ENCODE results near the gene CLPSL2.
"Not testable (repeated sequence)": the region's sequence is repeated elsewhere in the genome, so short reads cannot be mapped to it uniquely, and the experiment has no call there.

- not testable (repeated sequence) for TF ChIP-seq CTCF, EP300, POLR2A, POLR2AphosphoS5 (IDR thresholded peaks at IDR 0.05)
Measured at GRCh38 chr6:35734319-35734718, 42.1 kb upstream of the CLPSL2 start.

All from stomach (tissue), 4 donors.